ENCODE data around the gene CBARP.

CBARP gene

GRCh38 chr19:1275260-1275975 is 37.6 kb upstream of the CBARP start, which contains the start of gene FAM174C:
TSS of gene FAM174C (plus strand) at chr19:1275530. CDS start at chr19:1275550, 20 bp downstream.
- peak; percentile 80 for DNase-seq

- no peak for DNase-seq
Measured at GRCh38 chr19:1274852-1275259, 37.1 kb upstream of the CBARP start.

GRCh38 chr19:1274081-1274851 is 36.5 kb upstream of the CBARP start:
- no peak for DNase-seq

- no peak for DNase-seq
Measured at GRCh38 chr19:1273263-1274041, 35.6 kb upstream of the CBARP start.

- DNase-seq, result no peak
Measured at GRCh38 chr19:1272423-1273262, 34.8 kb upstream of the CBARP start.

- DNase-seq, result no peak
Measured at GRCh38 chr19:1271528-1272422, 34.0 kb upstream of the CBARP start.

- no peak for DNase-seq
Measured at GRCh38 chr19:1270854-1271527, 33.2 kb upstream of the CBARP start.

- DNase-seq, result no peak
Measured at GRCh38 chr19:1270213-1270853, 32.5 kb upstream of the CBARP start.

GRCh38 chr19:1269478-1270212 is 31.8 kb upstream of the CBARP start:
- peak; percentile 48 for DNase-seq

- DNase-seq, result peak; percentile 93
Measured at GRCh38 chr19:1269065-1269477, 31.3 kb upstream of the CBARP start, which contains the start of gene CIRBP. TSS of gene CIRBP (plus strand) at chr19:1269332. CDS start at chr19:1270934, 1,602 bp downstream.

- DNase-seq, result no peak
Measured at GRCh38 chr19:1268226-1269064, 30.6 kb upstream of the CBARP start.

- no peak for DNase-seq
Measured at GRCh38 chr19:1267477-1268225, 29.8 kb upstream of the CBARP start.

- no peak for DNase-seq
Measured at GRCh38 chr19:1266916-1267476, 29.2 kb upstream of the CBARP start.

- peak; percentile 34 for DNase-seq
Measured at GRCh38 chr19:1266129-1266915, 28.5 kb upstream of the CBARP start.

- DNase-seq, result no peak
Measured at GRCh38 chr19:1265615-1266128, 27.9 kb upstream of the CBARP start.

Measured in SHP77 treated with DMSO at 0.1 percent for 48 hours (cell line).